Endometrial microvascular endothelial cells (primary cell): ENCODE results near the gene ULK4. TPM values are rescaled to one million over a fixed set of nuclear protein-coding genes. Genes with fewer than 3 reads are reported as not detected.
"Not testable (repeated sequence)": the region's sequence is repeated elsewhere in the genome, so short reads cannot be mapped to it uniquely, and the experiment has no call there.

Experiments used
- in situ Hi-C: cut with HindIII; loops from 2 replicates; pipeline ENCODE4 v1.10.0; 2017; ENCODE audit warnings: low sequenced_read_pairs, low pct_unique_long_range_greater_than_20kb; ENCODE audit errors: inconsistent ontology term
- total RNA-seq: library from RNA; depleted of rRNA; stranded (reverse); fragments of >200 nt; gene quantifications from one replicate; pipeline ENCODE4 v1.2.3, GENCODE V29; 2015; ENCODE audit errors: inconsistent ontology term

The ULK4 gene
- total RNA-seq, 1 donor from 2014 or later: 7.3 TPM

GRCh38 chr3:41819236-41819635 lies 142.7 kb downstream of the ULK4 start:
- in situ Hi-C loops: no loop called here

DNA sequence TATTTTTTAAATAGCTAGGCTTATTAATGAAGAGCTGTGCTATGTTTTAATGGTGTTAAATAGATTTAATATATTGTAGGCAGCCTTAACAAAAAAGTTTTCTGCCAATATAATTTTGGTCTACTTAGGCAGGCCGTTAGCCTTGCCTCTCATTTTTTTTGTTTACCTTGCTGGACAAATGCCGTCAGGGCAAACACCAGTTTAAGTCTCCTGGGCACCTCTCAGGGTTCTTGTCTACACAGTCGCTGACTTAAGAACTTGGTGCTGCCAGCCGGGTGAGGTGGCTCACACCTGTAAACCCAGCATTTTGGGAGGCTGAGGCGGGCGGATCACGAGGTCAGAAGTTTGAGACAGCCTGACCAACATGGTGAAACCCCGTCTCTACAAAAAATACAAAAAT lies 153.3 kb downstream of the ULK4 start:
- in situ Hi-C loops: no loop called here

DNA sequence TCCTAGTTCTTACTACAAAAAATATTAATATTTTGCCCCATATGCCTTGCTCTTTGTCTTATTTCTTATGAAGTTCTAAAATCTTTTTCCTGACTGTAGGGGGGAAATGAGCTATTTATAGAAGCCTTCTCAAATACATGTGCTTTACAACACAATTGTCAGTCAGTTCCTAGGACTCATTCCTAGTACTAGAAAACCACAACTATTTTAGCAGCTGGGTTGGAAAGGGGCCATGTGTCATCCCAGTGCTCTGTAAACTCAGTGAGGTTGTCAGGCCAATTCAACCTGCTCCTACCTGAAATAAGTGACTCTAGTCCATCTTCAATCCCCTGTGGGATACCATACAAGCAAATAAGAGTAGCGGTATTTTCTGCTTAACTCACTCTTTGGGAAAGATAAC lies 153.8 kb downstream of the ULK4 start:
- in situ Hi-C loops: no loop called here

GRCh38 chr3:41794748-41795589 lies 166.9 kb downstream of the ULK4 start:
- in situ Hi-C loops: no loop called here

GRCh38 chr3:41792806-41793205 lies 169.1 kb downstream of the ULK4 start:
- in situ Hi-C loops: no loop called here

GRCh38 chr3:41769106-41769505 lies 192.8 kb downstream of the ULK4 start:
- in situ Hi-C loops: no loop called here

DNA sequence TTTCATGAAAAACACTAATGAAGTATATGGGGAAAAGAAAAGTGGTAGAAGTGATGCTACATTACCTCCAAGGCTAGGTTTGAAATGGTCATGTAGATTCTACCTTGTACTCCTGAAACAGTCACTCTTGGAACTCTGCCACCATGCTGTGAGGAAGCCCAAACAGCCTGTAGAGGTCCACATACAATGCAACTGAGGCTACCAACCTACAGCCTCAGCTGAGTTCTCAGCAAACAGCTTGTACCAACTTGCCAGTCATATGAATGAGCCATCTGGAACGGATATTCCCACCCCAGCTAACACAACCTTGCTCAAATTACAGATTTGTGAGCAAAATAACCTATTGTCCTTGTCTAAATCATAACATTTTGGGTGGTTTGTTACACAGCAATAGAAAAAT lies 193.5 kb downstream of the ULK4 start:
- in situ Hi-C loops: no loop called here

DNA sequence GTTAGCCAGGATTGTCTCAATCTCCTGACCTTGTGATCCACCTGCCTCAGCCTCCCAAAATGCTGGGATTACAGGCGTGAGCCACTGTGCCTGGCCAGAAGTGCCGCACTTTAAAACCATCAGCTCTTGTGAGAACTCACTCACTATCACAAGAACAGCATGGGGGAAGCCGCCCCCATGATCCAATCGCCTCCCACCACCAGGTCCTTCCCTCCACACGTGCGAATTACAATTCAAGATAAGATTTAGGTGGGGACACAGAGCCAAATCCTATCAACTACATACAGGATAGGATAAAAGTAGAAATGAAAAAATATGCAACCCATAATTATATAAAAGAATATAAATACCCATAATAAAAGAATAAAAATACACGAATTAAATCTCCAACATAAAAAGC lies 199.0 kb downstream of the ULK4 start:
- in situ Hi-C loops: not testable (repeated sequence)

- in situ Hi-C loops: no loop called here
Observed at GRCh38 chr3:41753651-41754050, 208.3 kb downstream of the ULK4 start.

DNA sequence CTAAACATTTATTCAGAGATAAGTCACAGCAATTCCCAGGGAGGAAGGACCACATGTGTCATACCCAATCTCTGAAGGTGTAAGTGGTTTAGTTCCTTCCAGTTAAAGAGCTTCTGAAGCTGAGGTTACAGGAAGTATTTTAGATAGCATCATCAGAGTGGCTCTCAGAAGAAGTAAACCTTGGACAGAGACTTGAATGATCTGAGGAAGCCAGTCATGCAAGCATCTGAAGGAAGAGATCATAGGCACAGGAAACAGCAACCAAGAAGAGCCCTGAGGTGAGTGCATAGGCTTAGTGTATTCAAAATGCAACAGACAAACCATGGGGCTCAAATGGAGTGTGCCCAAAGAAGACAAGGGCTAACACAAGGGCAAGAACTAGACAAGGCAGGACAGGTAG lies 210.3 kb downstream of the ULK4 start:
- in situ Hi-C loops: no loop called here

DNA sequence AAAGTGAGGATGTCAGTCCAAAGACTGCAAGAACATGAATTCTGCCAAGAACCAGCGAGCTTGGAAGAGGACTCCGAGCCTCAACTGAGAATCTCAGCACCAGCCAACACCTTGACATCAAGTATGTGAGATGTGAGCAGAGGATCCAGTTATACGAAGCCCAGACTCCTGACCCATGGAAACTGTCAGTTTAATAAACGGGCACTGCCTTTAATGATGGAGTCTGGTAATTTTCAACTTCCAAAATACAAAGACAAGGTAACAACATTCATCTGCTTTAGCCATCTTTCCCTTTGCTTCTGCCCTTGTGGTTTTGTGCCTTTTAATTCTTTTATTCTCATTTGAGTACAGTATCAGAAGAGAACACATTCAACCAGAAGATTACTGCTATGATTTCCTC lies 211.9 kb downstream of the ULK4 start:
- in situ Hi-C loops: no loop called here

GRCh38 chr3:41746215-41746614 lies 215.7 kb downstream of the ULK4 start:
- in situ Hi-C loops: no loop called here

- in situ Hi-C loops: no loop called here
Observed at GRCh38 chr3:41742121-41742520, 219.8 kb downstream of the ULK4 start.

DNA sequence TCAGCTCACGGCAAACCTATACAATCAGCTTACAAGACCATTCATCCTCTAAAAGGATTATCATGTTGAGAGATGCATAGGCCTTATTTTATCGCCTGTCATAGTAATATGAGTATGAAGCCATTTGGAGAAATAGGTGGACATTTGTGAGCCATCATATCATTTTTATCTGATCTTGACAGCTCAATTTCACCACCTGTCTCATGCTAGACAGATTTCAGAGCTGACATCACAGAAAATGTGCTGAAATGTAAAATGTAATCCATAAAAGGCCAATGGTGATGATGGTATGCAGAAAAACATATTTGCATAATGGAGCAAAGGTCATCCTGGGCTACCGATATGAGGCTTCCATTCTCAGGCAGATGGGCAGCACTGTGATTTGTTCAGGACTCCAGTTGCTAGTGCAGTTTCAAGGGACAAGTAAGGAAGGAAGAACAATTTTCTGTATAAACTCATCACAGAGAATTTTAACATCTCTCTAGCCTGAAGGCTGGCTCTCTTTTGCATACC lies 221.5 kb downstream of the ULK4 start:
- in situ Hi-C loops: no loop called here

- in situ Hi-C loops: no loop called here
Observed at GRCh38 chr3:41726891-41727290, 235.0 kb downstream of the ULK4 start.

- in situ Hi-C loops: no loop called here
Observed at GRCh38 chr3:41717641-41718040, 244.3 kb downstream of the ULK4 start.

DNA sequence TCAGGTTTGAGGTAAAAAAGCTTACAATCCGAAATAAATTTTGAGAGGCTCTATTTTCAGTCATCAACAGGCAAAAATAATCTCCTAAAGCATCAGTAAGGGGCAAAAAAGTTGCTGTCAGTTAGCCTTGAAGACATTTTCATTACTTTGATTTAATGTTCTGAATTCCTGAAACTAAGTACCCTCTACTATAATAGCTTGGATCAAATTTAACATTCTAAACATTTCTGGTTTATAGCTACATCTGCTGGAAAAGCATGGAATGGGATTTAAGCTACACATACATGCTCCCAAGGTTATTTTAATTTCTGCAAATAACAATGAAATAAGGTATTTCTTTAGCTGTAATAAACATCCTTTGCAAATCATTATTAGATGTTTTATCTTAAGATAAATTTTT lies 245.4 kb downstream of the ULK4 start:
- in situ Hi-C loops: no loop called here

DNA sequence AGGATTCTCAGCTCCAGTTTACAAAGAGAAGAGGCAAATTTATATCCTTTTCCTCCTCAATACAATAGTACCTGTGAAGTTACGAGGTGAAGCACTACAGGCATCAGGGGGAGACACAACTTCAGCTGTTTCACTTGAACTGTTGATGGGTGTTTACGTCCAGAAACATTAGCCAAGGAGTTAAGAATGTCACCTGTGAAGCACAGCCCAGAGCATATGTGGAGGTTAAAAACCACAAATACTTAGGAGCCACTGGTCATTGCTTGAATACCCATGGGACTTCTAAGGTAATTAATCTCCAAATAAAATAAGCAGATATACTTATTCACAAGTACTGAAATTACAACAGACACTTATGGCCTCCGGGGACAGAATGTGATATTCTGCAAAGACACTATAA lies 246.5 kb downstream of the ULK4 start:
- in situ Hi-C loops: no loop called here

DNA sequence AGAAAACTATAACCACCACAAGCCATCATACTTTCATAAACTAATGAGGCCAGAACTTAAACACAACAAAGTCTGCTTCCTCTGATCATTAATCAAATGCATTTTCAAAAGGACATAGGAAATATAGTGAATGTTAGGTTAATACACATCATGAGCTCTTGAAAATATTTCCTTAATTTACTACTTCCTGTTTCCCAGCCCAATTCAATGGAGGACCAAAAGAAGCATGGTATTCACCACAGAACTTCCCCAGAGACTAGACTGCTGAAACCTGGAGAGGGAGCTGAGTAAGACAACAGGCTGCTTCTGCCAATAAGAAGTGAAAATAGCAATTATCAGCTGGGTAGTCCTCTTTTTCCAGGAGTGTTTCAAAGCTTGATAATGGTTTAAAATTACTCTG lies 250.3 kb downstream of the ULK4 start:
- in situ Hi-C loops: no loop called here

DNA sequence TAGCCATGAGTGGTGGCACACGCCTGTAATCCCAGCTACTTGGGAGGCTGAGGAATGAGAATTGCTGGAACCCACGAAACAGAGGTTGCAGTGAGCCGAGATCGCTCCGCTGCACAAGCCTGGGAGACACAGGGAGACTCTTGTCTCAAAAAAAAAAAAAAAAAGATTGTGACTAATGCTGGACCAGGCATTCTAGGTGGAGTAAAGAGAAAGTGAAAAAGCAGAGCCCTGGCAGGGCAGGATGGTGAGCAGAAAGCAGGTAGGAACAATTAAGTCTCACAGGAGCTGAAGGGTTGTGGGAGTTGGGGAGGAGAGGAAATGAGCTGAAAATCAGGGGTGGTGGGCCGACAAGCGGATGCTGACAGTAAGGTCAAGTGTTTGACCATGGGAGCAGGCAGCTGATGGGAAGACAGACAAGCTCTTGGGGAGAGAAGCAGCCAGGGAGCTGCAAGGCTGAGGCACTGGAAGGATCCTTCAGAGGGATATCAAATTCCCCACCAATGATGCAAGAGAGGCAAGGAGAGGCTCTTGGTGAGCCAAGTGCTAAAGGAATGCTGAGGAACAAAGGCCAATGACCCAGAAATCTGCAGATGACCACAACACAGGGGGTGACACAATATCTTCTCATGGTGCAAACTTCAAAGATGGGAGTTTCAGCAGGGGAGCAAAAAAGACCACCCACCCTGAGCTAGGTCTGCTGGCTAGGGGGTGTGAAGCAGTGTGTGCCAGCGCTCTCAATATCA lies 251.1 kb downstream of the ULK4 start:
- in situ Hi-C loops: no loop called here
